Measurements from ENCODE around the gene USO1.

- TF ChIP-seq CTCF (optimal IDR thresholded peaks at IDR 0.05 in 1 of 3, IDR thresholded peaks at IDR 0.05 in 1 of 3, conservative IDR thresholded peaks at IDR 0.05 in 1 of 3; ENCODE audit: extremely low read depth in 1 of 3, insufficient read depth in 2 of 3, low read length in 3 of 3) (no peak), EZH2 (IDR thresholded peaks at IDR 0.05; ENCODE audit: low read length) (no peak)
Measured at GRCh38 chr4:75696071-75696470, 28.3 kb upstream of the USO1 start.
